Hepatocyte (in vitro differentiated cells): ENCODE data around the gene DLEC1. TPM values are rescaled to one million over a fixed set of nuclear protein-coding genes. Genes with fewer than 3 reads are reported as not detected.

Experiments used
- DNase-seq: peaks from one replicate; pipeline ENCODE4 v3.0.0-alpha.2; 2016; ENCODE audit warnings: low spot score
- H2AFZ ChIP-seq: fragments of 200-600 bp; sonication (generic); 2 replicates; pipeline ENCODE4 v1.6.0; 2016; ENCODE audit warnings: antibody characterized with exemption, mild to moderate bottlenecking
- H3K27ac ChIP-seq: fragments of 200-600 bp; sonication (generic); 2 replicates; pipeline ENCODE4 v1.5.1; 2016; ENCODE audit warnings: mild to moderate bottlenecking
- H3K27me3 ChIP-seq: fragments of 200-600 bp; sonication (generic); 2 replicates; pipeline ENCODE4 v1.6.1; 2016
- H3K36me3 ChIP-seq: fragments of 200-600 bp; sonication (generic); replicated peaks from 2 replicates; pipeline ENCODE4 v1.5.1; 2016; ENCODE audit warnings: low read depth; ENCODE audit not compliant: insufficient read depth
- H3K4me1 ChIP-seq: fragments of 200-600 bp; sonication (generic); 2 replicates; pipeline ENCODE4 v1.5.1; 2016; ENCODE audit warnings: mild to moderate bottlenecking, moderate library complexity; ENCODE audit not compliant: insufficient read depth
- H3K4me2 ChIP-seq: fragments of 200-600 bp; sonication (generic); 2 replicates; pipeline ENCODE4 v1.6.0; 2016
- H3K4me3 ChIP-seq: fragments of 200-600 bp; sonication (generic); 2 replicates; pipeline ENCODE4 v1.5.1; 2016; ENCODE audit warnings: mild to moderate bottlenecking
- H3K79me2 ChIP-seq: fragments of 200-600 bp; sonication (generic); 2 replicates; pipeline ENCODE4 v1.6.0; 2017; ENCODE audit warnings: mild to moderate bottlenecking
- H3K9me2 ChIP-seq: fragments of 200-600 bp; sonication (generic); replicated peaks from 2 replicates; pipeline ENCODE4 v1.6.0; 2017; ENCODE audit warnings: mild to moderate bottlenecking; ENCODE audit not compliant: insufficient read depth
- H3K9me3 ChIP-seq: fragments of 200-600 bp; sonication (generic); 2 replicates; pipeline ENCODE4 v1.5.1; 2016; ENCODE audit warnings: low read depth, mild to moderate bottlenecking
- H4K20me1 ChIP-seq: fragments of 200-600 bp; sonication (generic); 2 replicates; pipeline ENCODE4 v1.6.0; 2016; ENCODE audit warnings: mild to moderate bottlenecking; ENCODE audit not compliant: insufficient read depth, poor library complexity, severe bottlenecking
- CTCF ChIP-seq: fragments of 200-600 bp; sonication (generic); IDR thresholded peaks from 2 replicates; pipeline ENCODE4 v1.5.1; 2016; ENCODE audit warnings: antibody characterized with exemption, mild to moderate bottlenecking; ENCODE audit not compliant: poor library complexity
- EZH2 ChIP-seq: fragments of 200-600 bp; sonication (generic); IDR thresholded peaks from 2 replicates; pipeline ENCODE4 v1.6.1; 2016; ENCODE audit warnings: antibody characterized with exemption, mild to moderate bottlenecking, borderline replicate concordance
- EZH2phosphoT487 ChIP-seq: fragments of 200-600 bp; sonication (generic); IDR thresholded peaks from one replicate; pipeline ENCODE4 v1.6.1; 2018; ENCODE audit warnings: antibody characterized with exemption, mild to moderate bottlenecking, low read depth, moderate library complexity; ENCODE audit not compliant: unreplicated experiment, severe bottlenecking
- WGBS: methylation state at CpG from one replicate; pipeline ENCODE4 v1.1.6; 2016; ENCODE audit warnings: low lambda C conversion rate; ENCODE audit errors: missing lambda C conversion rate; 5-methylcytosine and 5-hydroxymethylcytosine counted together
- polyA plus RNA-seq: library from polyadenylated mRNA; unstranded; fragments of >200 nt; fragmentation: Nextera tagmentation; extraction: Ambion mirVana; gene quantifications from 2 replicates; pipeline ENCODE4 v1.2.1, GENCODE V29; 2016
- total RNA-seq: library from RNA; depleted of rRNA; stranded (reverse); fragments of >200 nt; gene quantifications from 2 replicates; pipeline ENCODE4 v1.2.3, GENCODE V29; 2014

Gene DLEC1
- total and polyA plus RNA-seq, 2 experiments from 2014 or later: 0.23 to 1.5 TPM

GRCh38 chr3:37991109-37991508 lies 47.9 kb upstream of the DLEC1 start:
- WGBS: 58% methylated on average over 5 of the region's 6 CpGs
- no peak overlapping the region for H3K4me3 ChIP-seq
- no peak overlapping the region for H2AFZ ChIP-seq

GRCh38 chr3:37991823-37992222 lies 47.2 kb upstream of the DLEC1 start:
- H4K20me1 ChIP-seq: no peaks in the 10 kb centered on the region
- no peaks in the 10 kb centered on the region for H3K27me3 ChIP-seq
- DNase-seq: no peak
- H3K79me2 ChIP-seq: peaks cover 13% of the 10 kb centered on the region
- no peak overlapping the region for H3K4me3 ChIP-seq
- no peak overlapping the region for H2AFZ ChIP-seq
- H3K9me2 ChIP-seq: no peaks in the 10 kb centered on the region
- peak overlapping the region; percentile 67 for H3K4me2 ChIP-seq
- peak overlapping the region; percentile 99 for H3K27ac ChIP-seq
- H3K4me1 ChIP-seq: peaks cover 54% of the 10 kb centered on the region
- no peaks in the 10 kb centered on the region for H3K36me3 ChIP-seq
- 83% methylated on average over 7 of the region's 7 CpGs for WGBS
- no peaks in the 10 kb centered on the region for H3K9me3 ChIP-seq
- TF ChIP-seq CTCF (no peak), EZH2phosphoT487 (no peak), EZH2 (no peak)

More at GRCh38 chr3:37991109-37991508, 47.9 kb upstream of the DLEC1 start:
- peaks cover 13% of the 10 kb centered on the region for H3K79me2 ChIP-seq
- peak overlapping the region; percentile 99 for H3K27ac ChIP-seq
- no peaks in the 10 kb centered on the region for H4K20me1 ChIP-seq
- peaks cover 61% of the 10 kb centered on the region for H3K4me1 ChIP-seq
- no peaks in the 10 kb centered on the region for H3K9me3 ChIP-seq
- no peaks in the 10 kb centered on the region for H3K27me3 ChIP-seq
- H3K9me2 ChIP-seq: no peaks in the 10 kb centered on the region
- TF ChIP-seq EZH2 (no peak), EZH2phosphoT487 (no peak), CTCF (no peak)
- peak overlapping the region; percentile 67 for H3K4me2 ChIP-seq
- no peaks in the 10 kb centered on the region for H3K36me3 ChIP-seq
- peak; percentile 40 for DNase-seq

GRCh38 chr3:37992271-37993066 lies 46.5 kb upstream of the DLEC1 start:
- H3K79me2 ChIP-seq: peaks cover 13% of the 10 kb centered on the region
- no peaks in the 10 kb centered on the region for H3K36me3 ChIP-seq
- TF ChIP-seq EZH2phosphoT487 (no peak), EZH2 (no peak), CTCF (no peak)
- no peak overlapping the region for H2AFZ ChIP-seq
- no peaks in the 10 kb centered on the region for H3K9me2 ChIP-seq
- no peaks in the 10 kb centered on the region for H4K20me1 ChIP-seq
- peak overlapping the region; percentile 99 for H3K27ac ChIP-seq
- WGBS: 75% methylated on average over 9 of the region's 9 CpGs
- H3K27me3 ChIP-seq: no peaks in the 10 kb centered on the region
- peak; percentile 84 for DNase-seq
- H3K9me3 ChIP-seq: no peaks in the 10 kb centered on the region
- peak overlapping the region; percentile 84 for H3K4me2 ChIP-seq
- peaks cover 50% of the 10 kb centered on the region for H3K4me1 ChIP-seq
- H3K4me3 ChIP-seq: no peak overlapping the region
